HepG2 (cell line): ENCODE results near the gene SEMA7A.

ENCODE experiments used
- ZNF549 ChIP-seq: sonication (generic); formaldehyde crosslinking; IDR thresholded peaks from 2 replicates; pipeline ENCODE4 v1.5.0; 2020; ENCODE audit warnings: missing genetic modification reagents
- TF ChIP-seq, protein P1 (sequence below): IDR thresholded peaks from 2 replicates; pipeline ENCODE4 v1.6.1; 2016; ENCODE audit warnings: low read depth

GRCh38 chr15:74453925-74454763 is 20.4 kb upstream of the SEMA7A start:
- TF ChIP-seq, protein P1, sequence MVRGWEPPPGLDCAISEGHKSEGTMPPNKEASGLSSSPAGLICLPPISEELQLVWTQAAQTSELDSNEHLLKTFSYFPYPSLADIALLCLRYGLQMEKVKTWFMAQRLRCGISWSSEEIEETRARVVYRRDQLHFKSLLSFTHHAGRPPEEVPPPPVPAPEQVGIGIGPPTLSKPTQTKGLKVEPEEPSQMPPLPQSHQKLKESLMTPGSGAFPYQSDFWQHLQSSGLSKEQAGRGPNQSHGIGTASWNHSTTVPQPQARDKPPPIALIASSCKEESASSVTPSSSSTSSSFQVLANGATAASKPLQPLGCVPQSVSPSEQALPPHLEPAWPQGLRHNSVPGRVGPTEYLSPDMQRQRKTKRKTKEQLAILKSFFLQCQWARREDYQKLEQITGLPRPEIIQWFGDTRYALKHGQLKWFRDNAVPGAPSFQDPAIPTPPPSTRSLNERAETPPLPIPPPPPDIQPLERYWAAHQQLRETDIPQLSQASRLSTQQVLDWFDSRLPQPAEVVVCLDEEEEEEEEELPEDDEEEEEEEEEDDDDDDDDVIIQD (CRISPR knock-in tag), result no peak
- TF ChIP-seq ZNF549 (CRISPR knock-in tag), result no peak
